MCF 10A (cell line): Measurements from ENCODE around the gene CSMD2. TPM values are rescaled to one million over a fixed set of nuclear protein-coding genes. Genes with fewer than 3 reads are reported as not detected.

Source experiments
- BruUV-seq: library from RNA; stranded (reverse); fragments of 400-500 nt; replicated peaks from 2 replicates; lab custom pipeline; 2021; lab: Mats Ljungman, UMichigan
- CTCF ChIA-PET: fragments of 300-600 bp; sonication (Branson Sonifier 250); formaldehyde crosslinking; extraction: SDS; loops from one replicate; lab custom pipeline; 2021; ENCODE audit warnings: antibody characterized with exemption, inconsistent platforms; lab: Yijun Ruan, JAX
- POLR2A ChIA-PET: fragments of 300-600, 350-650 bp; sonication (Branson Sonifier 250); formaldehyde crosslinking; extraction: SDS; loops from one replicate; lab custom pipeline; 2020; ENCODE audit warnings: antibody characterized with exemption, inconsistent platforms; lab: Yijun Ruan, JAX
- DNase-seq: peaks from one replicate; pipeline ENCODE4 v3.0.0-alpha.2; 2018; ENCODE audit not compliant: unreplicated experiment
- H3K27ac Mint-ChIP-seq: one replicate; pipeline ENCODE4 v1.8.0; 2022; ENCODE audit warnings: mild to moderate bottlenecking, low read depth, mixed read lengths; ENCODE audit not compliant: unreplicated experiment
- H3K27me3 Mint-ChIP-seq: one replicate; pipeline ENCODE4 v1.8.0; 2022; ENCODE audit warnings: mixed read lengths; ENCODE audit not compliant: insufficient read depth, unreplicated experiment
- H3K36me3 Mint-ChIP-seq: one replicate; pipeline ENCODE4 v1.8.0; 2022; ENCODE audit warnings: mild to moderate bottlenecking, moderate library complexity, mixed read lengths; ENCODE audit not compliant: insufficient read depth, unreplicated experiment
- H3K4me1 Mint-ChIP-seq: one replicate; pipeline ENCODE4 v1.8.0; 2022; ENCODE audit warnings: mixed read lengths; ENCODE audit not compliant: insufficient read depth, unreplicated experiment
- H3K4me3 Mint-ChIP-seq: one replicate; pipeline ENCODE4 v1.8.0; 2022; ENCODE audit warnings: mild to moderate bottlenecking, moderate library complexity, mixed read lengths; ENCODE audit not compliant: unreplicated experiment
- H3K9me3 Mint-ChIP-seq: one replicate; pipeline ENCODE4 v1.8.0; 2022; ENCODE audit warnings: mixed read lengths; ENCODE audit not compliant: unreplicated experiment
- CTCF ChIP-seq: fragments of 200-600 bp; IDR thresholded peaks from one replicate; pipeline ENCODE4 v1.8.0; 2022; ENCODE audit warnings: antibody characterized with exemption, mild to moderate bottlenecking; ENCODE audit not compliant: unreplicated experiment
- intact Hi-C: fragments of 100-400 bp; cut with micrococcal nuclease; formaldehyde crosslinking; loops from 2 replicates; pipeline ENCODE4 v1.14.1; 2022
- total RNA-seq: library from RNA; stranded (reverse); gene quantifications from 2 replicates; pipeline ENCODE4 v1.2.3, GENCODE V29; 2022

Gene CSMD2
- total RNA-seq, 1 experiment from 2014 or later = not detected

GRCh38 chr1:33473900-33474299, 691.1 kb downstream of the CSMD2 start:
- no TSS peak for BruUV-seq
- intact Hi-C loops = loop anchor here (2.0 to 5.0 kb wide), 2 partner anchors 92 to 139 kb away; no protein-coding TSS in a partner anchor
- no peaks in the 10 kb centered on the region for H3K9me3 Mint-ChIP-seq
- H3K36me3 Mint-ChIP-seq = peaks cover 5% of the 10 kb centered on the region
- CTCF ChIA-PET = interaction anchor here (1.8 to 11.9 kb wide), 2 partner anchors 139 to 176 kb away, joined by 4 to 152 read pairs; no protein-coding TSS in a partner anchor
- H3K27me3 Mint-ChIP-seq = no peaks in the 10 kb centered on the region
- H3K4me1 Mint-ChIP-seq = peaks cover 24% of the 10 kb centered on the region
- POLR2A ChIA-PET = no interaction called here
- H3K4me3 Mint-ChIP-seq = peak overlapping the region; percentile 87
- no peak for TF ChIP-seq CTCF
- DNase-seq = no peak
- peak overlapping the region; percentile 1 for H3K27ac Mint-ChIP-seq

DNA sequence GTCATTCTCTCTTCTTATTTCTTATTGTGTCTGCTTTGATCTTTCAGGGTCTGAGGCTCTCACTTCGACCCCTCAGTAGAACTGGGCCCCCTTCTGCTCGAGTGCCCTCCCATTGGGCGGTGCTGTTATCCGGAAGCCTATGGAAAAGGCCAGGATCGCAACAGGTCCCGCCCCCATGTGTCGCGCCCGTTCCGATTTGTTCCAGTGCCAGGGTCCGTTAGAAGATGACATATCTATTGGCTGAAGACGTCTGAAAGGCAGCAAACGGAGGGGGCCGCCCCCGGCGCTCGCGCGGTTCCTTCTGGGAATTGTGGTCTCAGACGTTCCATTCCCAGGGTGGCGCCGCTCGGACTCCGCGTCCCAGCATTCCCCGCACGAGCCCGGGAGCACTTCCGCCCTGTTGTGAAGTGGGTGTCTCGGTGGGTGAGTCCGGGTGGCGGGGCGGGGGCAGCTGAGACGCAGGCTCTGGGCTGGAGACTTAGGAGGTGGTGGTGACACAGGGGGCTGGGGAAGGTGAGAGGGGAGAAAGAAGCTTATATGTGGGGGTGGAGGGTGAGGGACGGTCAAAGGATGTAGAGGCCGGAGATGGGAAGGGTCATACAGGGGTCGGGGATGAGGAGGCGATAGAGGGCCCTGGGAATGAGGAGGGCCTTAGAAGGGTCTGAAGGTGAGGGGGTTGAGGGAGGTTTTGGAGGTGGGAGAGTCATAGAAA, 692.6 kb downstream of the CSMD2 start, which contains the start of gene ZSCAN20:
Gene ZSCAN20 (plus strand): TSS at position 377 of the 712 bp plus-strand sequence. CDS start 6,644 bp downstream, outside the sequence.
- no peak for TF ChIP-seq CTCF
- H3K9me3 Mint-ChIP-seq = no peaks in the 10 kb centered on the region
- no TSS peak for BruUV-seq
- intact Hi-C loops = loop anchor here (2.0 to 5.0 kb wide), 2 partner anchors 90 to 140 kb away; no protein-coding TSS in a partner anchor
- no peaks in the 10 kb centered on the region for H3K27me3 Mint-ChIP-seq
- CTCF ChIA-PET = interaction anchor here (0.5 to 11.9 kb wide), 19 partner anchors 9 to 378 kb away, joined by 3 to 152 read pairs (median 7); no protein-coding TSS in a partner anchor
- POLR2A ChIA-PET = interaction anchor here (0.6 to 2.0 kb wide), 8 partner anchors 40 to 713 kb away, joined by 3 to 8 read pairs (median 4); partner anchors contain the start of gene TRIM62
- peak within 1 kb of the TSS; percentile 98 for H3K27ac Mint-ChIP-seq
- peaks cover 24% of the 10 kb centered on the region for H3K4me1 Mint-ChIP-seq
- H3K4me3 Mint-ChIP-seq = peak within 1 kb of the TSS; percentile 87
- DNase-seq = peak; percentile 98
- H3K36me3 Mint-ChIP-seq = no peaks in the 10 kb centered on the region

DNA sequence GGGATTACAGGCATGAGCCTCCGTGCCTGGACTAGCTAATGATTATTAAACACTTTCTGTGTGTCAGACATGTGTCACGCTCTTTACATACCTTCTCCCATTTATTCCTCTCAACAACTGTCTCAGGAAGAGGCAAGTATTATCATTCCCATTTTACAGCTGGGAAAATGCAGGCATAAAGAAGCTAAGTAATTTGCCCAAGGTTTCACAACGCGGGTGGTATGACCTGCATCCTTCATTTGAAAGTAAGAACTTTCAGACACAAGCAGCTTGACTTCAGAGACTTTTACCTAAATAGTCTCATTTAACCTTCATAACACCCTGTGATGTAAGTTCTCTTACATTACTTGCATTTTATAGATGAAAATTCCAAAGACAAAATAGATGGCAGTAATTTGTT, 693.6 kb downstream of the CSMD2 start:
- no peak overlapping the region for H3K27ac Mint-ChIP-seq
- intact Hi-C loops = loop anchor here (5.0 kb wide), 1 partner anchor 89 kb away; no protein-coding TSS in a partner anchor

More for the DNA sequence above, 693.6 kb downstream of the CSMD2 start:
- Mint-ChIP-seq H3K27me3 (no peaks in the 10 kb centered on the region), H3K4me3 (no peak overlapping the region), H3K4me1 (peaks cover 24% of the 10 kb centered on the region), H3K9me3 (no peaks in the 10 kb centered on the region), H3K36me3 (no peaks in the 10 kb centered on the region)
- TF ChIP-seq CTCF = no peak
- ChIA-PET CTCF (interaction anchor here (0.6 to 11.9 kb wide), 48 partner anchors 10 to 1389 kb away, joined by 3 to 152 read pairs (median 5); partner anchors contain the start of gene TRIM62), POLR2A (interaction anchor here (0.5 to 2.0 kb wide), 10 partner anchors 39 to 290 kb away, joined by 3 to 8 read pairs (median 4); partner anchors contain the start of gene TRIM62)
- BruUV-seq = no TSS peak
- no peak for DNase-seq
